ENCODE data around the gene CFHR1. TPM values are rescaled to one million over a fixed set of nuclear protein-coding genes. Genes with fewer than 3 reads are reported as not detected.

Gene CFHR1
- polyA plus RNA-seq, 5 donors: 1.1 to 11.2 (median 5.3) TPM

- no peak for DNase-seq
Observed at GRCh38 chr1:196875935-196876334, 56.4 kb downstream of the CFHR1 start.

GRCh38 chr1:196877964-196878363 is 58.4 kb downstream of the CFHR1 start:
- DNase-seq: peak in 1 of 2 donors; percentile 9

Other genes starting within 250 kb of the CFHR1 start
- gene KCNT2, start 211.3 kb upstream of the CFHR1 start, polyA plus RNA-seq (ENCODE audit: insufficient read depth in 1 of 5, insufficient read length in 5 of 5, low replicate concordance in 1 of 5): 1 to 10 TPM; 2.7 to 7.7 (median 5.9) TPM
- gene CFH, start 167.7 kb upstream of the CFHR1 start, polyA plus RNA-seq (ENCODE audit: insufficient read depth in 1 of 5, insufficient read length in 5 of 5, low replicate concordance in 1 of 5): 10 to 100 TPM; 22.1 to 37.0 (median 36.3) TPM
- gene CFHR3, start 44.9 kb upstream of the CFHR1 start, polyA plus RNA-seq (ENCODE audit: insufficient read depth in 1 of 5, insufficient read length in 5 of 5, low replicate concordance in 1 of 5): 1 to 10 TPM in 2 of 5 donors, under 1 TPM in 3; 0.31 to 1.3 (median 0.72) TPM
- under 1 TPM in 3 of 5 donors, not detected in 2; 0.09 to 0.30 (median 0.19) TPM for gene CFHR4, start 68.3 kb downstream of the CFHR1 start, polyA plus RNA-seq (ENCODE audit: insufficient read depth in 1 of 5, insufficient read length in 5 of 5, low replicate concordance in 1 of 5)
- gene CFHR2, start 124.0 kb downstream of the CFHR1 start, polyA plus RNA-seq (ENCODE audit: insufficient read depth in 1 of 5, insufficient read length in 5 of 5, low replicate concordance in 1 of 5): under 1 TPM in 2 of 5 donors, not detected in 3; 0.14 to 0.69 TPM
- gene CFHR5, start 157.8 kb downstream of the CFHR1 start, polyA plus RNA-seq (ENCODE audit: insufficient read depth in 1 of 5, insufficient read length in 5 of 5, low replicate concordance in 1 of 5): not detected
- gene F13B, start 247.5 kb downstream of the CFHR1 start, polyA plus RNA-seq (ENCODE audit: insufficient read depth in 1 of 5, insufficient read length in 5 of 5, low replicate concordance in 1 of 5): under 1 TPM in 2 of 5 donors, not detected in 3; 0.19 to 0.59 TPM

All from right lung (tissue), 5 donors.